ENCODE results near the gene SAA1.

DNA sequence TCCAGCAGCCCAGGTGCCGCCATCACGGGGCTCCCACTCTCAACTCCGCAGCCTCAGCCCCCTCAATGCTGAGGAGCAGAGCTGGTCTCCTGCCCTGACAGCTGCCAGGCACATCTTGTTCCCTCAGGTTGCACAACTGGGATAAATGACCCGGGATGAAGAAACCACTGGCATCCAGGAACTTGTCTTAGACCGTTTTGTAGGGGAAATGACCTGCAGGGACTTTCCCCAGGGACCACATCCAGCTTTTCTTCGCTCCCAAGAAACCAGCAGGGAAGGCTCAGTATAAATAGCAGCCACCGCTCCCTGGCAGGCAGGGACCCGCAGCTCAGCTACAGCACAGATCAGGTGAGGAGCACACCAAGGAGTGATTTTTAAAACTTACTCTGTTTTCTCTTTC is at the start of gene SAA1:
- TF ChIP-seq, protein P1, sequence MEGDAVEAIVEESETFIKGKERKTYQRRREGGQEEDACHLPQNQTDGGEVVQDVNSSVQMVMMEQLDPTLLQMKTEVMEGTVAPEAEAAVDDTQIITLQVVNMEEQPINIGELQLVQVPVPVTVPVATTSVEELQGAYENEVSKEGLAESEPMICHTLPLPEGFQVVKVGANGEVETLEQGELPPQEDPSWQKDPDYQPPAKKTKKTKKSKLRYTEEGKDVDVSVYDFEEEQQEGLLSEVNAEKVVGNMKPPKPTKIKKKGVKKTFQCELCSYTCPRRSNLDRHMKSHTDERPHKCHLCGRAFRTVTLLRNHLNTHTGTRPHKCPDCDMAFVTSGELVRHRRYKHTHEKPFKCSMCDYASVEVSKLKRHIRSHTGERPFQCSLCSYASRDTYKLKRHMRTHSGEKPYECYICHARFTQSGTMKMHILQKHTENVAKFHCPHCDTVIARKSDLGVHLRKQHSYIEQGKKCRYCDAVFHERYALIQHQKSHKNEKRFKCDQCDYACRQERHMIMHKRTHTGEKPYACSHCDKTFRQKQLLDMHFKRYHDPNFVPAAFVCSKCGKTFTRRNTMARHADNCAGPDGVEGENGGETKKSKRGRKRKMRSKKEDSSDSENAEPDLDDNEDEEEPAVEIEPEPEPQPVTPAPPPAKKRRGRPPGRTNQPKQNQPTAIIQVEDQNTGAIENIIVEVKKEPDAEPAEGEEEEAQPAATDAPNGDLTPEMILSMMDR (IDR thresholded peaks at IDR 0.05; ENCODE audit: borderline replicate concordance, extremely low read depth, low read length, poor library complexity, severe bottlenecking), result no peak
- TF ChIP-seq EZH2 (IDR thresholded peaks at IDR 0.05; ENCODE audit: borderline replicate concordance, low read depth, low read length, severe bottlenecking), result no peak

All from DND-41 (cell line).